NCI-H2107 treated with DMSO at 0.1 percent for 48 hours (cell line): ENCODE measurements around the gene RNPEPL1.
"Not testable (repeated sequence)": the region's sequence is repeated elsewhere in the genome, so short reads cannot be mapped to it uniquely, and the experiment has no call there.

Source experiments
- DNase-seq: peaks from one replicate; lab custom pipeline; 2025; ENCODE audit not compliant: unreplicated experiment; lab: John Stamatoyannopoulos, UW

RNPEPL1 gene

GRCh38 chr2:240602266-240603050 is 34.2 kb downstream of the RNPEPL1 start:
- DNase-seq: no peak

GRCh38 chr2:240603081-240603835 is 35.0 kb downstream of the RNPEPL1 start:
- DNase-seq: no peak

- no peak for DNase-seq
Measured at GRCh38 chr2:240603846-240604245, 35.6 kb downstream of the RNPEPL1 start.

GRCh38 chr2:240604291-240604938 is 36.1 kb downstream of the RNPEPL1 start:
- no peak for DNase-seq

GRCh38 chr2:240604939-240605716 is 36.8 kb downstream of the RNPEPL1 start:
- DNase-seq: no peak

GRCh38 chr2:240605867-240606743 is 37.8 kb downstream of the RNPEPL1 start:
- no peak for DNase-seq

- no peak for DNase-seq
Measured at GRCh38 chr2:240611601-240612210, 43.4 kb downstream of the RNPEPL1 start.

- no peak for DNase-seq
Measured at GRCh38 chr2:240613781-240614180, 45.5 kb downstream of the RNPEPL1 start.

GRCh38 chr2:240614391-240614790 is 46.1 kb downstream of the RNPEPL1 start:
- DNase-seq: no peak

- DNase-seq: no peak
Measured at GRCh38 chr2:240615396-240615795, 47.1 kb downstream of the RNPEPL1 start.

- DNase-seq: no peak
Measured at GRCh38 chr2:240615820-240616547, 47.7 kb downstream of the RNPEPL1 start.

- DNase-seq: not testable (repeated sequence)
Measured at GRCh38 chr2:240616860-240617666, 48.8 kb downstream of the RNPEPL1 start.

GRCh38 chr2:240618776-240619175 is 50.5 kb downstream of the RNPEPL1 start:
- DNase-seq: no peak

GRCh38 chr2:240619506-240620148 is 51.3 kb downstream of the RNPEPL1 start:
- no peak for DNase-seq

GRCh38 chr2:240620149-240620731 is 52.0 kb downstream of the RNPEPL1 start:
- DNase-seq: no peak

- DNase-seq: no peak
Measured at GRCh38 chr2:240620859-240621258, 52.6 kb downstream of the RNPEPL1 start.

GRCh38 chr2:240622060-240622411 is 53.8 kb downstream of the RNPEPL1 start:
- no peak for DNase-seq
